CD4-positive, alpha-beta T cell treated with Interleukin-6 for 4 hours (primary cell): ENCODE measurements around the gene KRT35.

ENCODE experiments used
- DNase-seq: peaks from one replicate; pipeline ENCODE4 v3.0.0-alpha.2; 2020; ENCODE audit warnings: mixed read lengths

The KRT35 gene

GRCh38 chr17:41511116-41511515 lies 30.2 kb upstream of the KRT35 start:
- no peak for DNase-seq

DNA sequence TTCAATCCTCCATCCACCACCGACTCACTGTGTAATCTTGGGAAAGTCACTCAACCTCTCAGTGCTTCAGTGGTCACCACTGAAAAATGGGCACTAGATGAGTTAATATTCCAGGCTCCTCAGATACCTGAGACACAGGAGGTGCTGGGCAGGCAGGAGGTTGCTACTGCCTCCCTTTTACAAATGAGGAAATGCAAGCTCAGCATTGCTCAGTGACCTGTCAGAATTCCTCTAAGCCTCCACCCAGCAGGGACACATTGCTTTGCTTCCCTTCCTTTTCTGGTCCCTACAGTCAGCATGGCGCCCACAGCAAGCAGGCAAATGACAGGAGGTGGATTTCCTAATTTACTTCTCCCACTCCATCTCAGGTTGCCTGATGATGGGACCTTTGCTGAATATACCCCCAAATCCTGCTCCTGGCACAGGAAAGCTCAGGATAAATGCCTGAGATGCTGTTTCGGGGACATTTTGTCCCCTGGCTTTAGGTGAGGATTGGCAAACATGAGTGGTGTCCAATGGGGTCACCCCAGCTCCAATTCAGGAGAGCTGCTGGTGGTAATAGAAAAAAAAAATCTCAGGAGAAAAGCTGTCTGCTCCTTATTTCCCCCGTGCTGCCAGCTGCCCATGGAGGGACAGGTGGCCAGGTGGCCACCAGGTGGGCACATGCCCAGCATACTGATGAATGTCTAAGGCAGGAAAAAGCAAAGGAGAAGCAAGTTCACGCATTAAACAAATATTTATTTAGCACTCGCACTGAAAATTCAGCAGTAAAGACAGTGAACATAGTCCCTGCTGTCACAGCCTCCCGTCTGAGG lies 29.5 kb upstream of the KRT35 start:
- DNase-seq, result no peak

- no peak for DNase-seq
Observed at GRCh38 chr17:41507315-41507880, 26.4 kb upstream of the KRT35 start.

GRCh38 chr17:41505809-41506767 lies 25.1 kb upstream of the KRT35 start:
- DNase-seq, result no peak

GRCh38 chr17:41505007-41505808 lies 24.3 kb upstream of the KRT35 start, which contains the start of gene KRT13:
TSS of gene KRT13 (minus strand) at chr17:41505612. CDS start at chr17:41505550, 62 bp downstream.
- DNase-seq, result no peak

DNA sequence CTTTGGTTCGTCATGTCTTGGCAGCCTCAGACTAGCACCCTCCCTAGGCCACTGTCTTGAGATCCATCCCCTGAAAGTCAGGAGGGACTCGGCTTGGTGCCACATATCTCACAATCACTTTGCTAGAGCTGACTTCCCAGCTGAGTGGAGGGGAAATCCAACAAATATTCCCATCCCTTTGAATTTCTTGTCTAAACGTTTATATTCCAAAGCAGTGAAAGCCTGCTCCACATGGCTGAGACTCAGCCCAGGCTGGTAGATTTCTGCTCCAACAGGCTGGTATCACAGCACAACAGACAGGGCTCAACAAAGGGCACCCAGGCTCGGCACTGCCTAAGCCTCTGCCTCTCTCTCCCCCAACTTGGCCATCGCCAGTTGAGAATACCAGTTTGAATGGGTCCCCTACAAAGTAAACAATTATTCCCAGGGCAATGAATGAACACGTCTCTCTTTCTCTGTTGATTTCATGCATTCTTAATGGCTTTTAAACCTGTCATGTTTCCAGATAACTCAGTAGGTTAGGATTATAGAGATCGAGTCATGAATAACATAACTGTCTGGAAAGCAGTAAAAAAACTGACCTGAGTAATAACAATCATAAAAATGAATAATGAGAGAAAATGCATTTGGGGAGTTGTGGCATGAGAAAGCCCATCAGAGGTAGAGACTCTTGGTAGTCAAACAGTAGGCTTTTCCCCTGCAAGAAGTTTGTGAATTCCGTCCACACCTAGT lies 23.5 kb upstream of the KRT35 start:
- DNase-seq, result no peak

DNA sequence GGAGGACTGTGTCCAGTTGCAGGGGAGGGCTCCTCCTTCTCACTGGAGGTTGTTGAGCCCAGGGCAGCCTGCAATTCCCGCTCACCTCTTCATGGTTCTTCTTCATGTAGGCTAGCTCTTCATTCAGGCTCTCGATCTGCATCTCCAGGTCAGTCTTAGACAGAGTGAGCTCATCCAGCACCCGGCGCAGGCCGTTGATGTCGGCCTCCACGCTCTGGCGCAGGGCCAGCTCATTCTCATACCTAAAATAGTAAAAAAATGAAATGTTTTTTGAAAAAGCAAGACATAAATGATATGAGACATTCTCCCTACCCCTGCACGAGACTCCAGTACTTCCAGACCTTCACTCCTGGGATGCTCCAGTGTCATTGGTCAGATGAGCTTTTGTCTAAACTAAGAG lies 22.3 kb upstream of the KRT35 start:
- no peak for DNase-seq

DNA sequence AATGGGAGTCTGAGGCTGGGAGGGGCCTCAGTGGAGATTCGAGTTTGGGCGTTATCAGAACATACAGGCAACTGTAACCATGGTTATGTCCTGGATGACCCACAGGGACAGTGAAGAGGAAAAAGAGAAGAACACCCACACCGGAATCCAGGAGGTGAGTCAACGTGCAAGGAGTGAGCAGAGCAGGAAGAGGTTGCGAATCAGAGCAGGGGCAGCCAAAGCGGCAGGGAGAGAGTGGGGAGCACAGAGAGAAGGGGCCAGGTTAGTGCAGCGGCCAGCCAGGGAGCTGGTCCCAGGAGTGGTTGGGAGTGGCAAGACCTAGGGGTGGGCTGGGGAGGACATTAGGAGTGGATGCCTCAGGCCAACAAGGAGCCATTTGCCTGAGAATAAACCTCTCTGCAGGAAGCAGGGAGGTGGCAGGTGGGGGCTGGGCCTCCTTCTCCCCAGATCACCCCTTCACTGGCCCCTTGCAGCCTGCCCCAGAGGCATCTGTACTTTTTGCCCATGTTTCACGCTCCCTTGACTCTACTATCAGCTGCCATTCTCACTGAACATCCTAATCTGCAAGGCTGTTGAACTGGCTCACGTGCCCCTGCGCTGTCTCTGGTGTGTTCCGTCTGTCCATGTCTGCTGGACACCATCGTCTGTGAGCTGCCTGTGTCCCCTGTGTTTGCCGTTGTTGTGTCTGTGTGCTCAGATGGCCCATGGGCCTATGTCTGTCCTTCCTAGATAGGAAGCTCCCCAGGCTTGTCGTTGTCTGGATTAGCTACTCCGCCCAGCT lies 19.4 kb upstream of the KRT35 start:
- no peak for DNase-seq

GRCh38 chr17:41499714-41500113 lies 18.8 kb upstream of the KRT35 start:
- DNase-seq, result no peak

GRCh38 chr17:41498276-41498675 lies 17.3 kb upstream of the KRT35 start:
- no peak for DNase-seq

GRCh38 chr17:41496803-41497484 lies 16.0 kb upstream of the KRT35 start:
- peak; percentile 67 for DNase-seq

GRCh38 chr17:41494524-41494923 lies 13.6 kb upstream of the KRT35 start:
- DNase-seq, result no peak

- DNase-seq, result no peak
Observed at GRCh38 chr17:41492771-41493170, 11.8 kb upstream of the KRT35 start.

- no peak for DNase-seq
Observed at GRCh38 chr17:41492351-41492750, 11.4 kb upstream of the KRT35 start.

GRCh38 chr17:41491476-41491875 lies 10.5 kb upstream of the KRT35 start:
- no peak for DNase-seq

GRCh38 chr17:41490000-41490990 lies 9.3 kb upstream of the KRT35 start:
- DNase-seq, result no peak

DNA sequence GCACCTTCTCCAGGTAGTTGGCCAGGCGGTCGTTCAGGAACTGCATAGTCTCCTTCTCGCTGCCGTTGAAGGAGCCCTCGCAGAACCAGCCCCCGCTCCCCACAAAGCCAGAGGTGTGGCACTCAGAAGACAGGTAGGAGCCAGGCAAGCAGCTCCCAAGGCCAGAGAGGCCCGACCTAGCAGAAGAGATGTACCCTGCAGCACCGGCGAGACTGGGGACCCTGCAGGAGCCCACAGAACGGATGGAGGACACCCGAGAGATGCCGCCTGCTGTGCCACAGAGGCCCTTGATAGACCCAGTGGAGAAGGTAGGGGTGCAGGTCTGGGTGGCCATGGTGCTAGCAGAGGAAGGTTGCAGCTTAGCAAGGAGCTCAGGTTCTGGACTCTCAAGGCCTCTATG lies 8.6 kb upstream of the KRT35 start, which contains the start of gene KRT36:
Gene KRT36 (minus strand): TSS at position 380 of the 400 bp plus-strand sequence. CDS start 46 bp downstream, at position 334.
- DNase-seq, result no peak

DNA sequence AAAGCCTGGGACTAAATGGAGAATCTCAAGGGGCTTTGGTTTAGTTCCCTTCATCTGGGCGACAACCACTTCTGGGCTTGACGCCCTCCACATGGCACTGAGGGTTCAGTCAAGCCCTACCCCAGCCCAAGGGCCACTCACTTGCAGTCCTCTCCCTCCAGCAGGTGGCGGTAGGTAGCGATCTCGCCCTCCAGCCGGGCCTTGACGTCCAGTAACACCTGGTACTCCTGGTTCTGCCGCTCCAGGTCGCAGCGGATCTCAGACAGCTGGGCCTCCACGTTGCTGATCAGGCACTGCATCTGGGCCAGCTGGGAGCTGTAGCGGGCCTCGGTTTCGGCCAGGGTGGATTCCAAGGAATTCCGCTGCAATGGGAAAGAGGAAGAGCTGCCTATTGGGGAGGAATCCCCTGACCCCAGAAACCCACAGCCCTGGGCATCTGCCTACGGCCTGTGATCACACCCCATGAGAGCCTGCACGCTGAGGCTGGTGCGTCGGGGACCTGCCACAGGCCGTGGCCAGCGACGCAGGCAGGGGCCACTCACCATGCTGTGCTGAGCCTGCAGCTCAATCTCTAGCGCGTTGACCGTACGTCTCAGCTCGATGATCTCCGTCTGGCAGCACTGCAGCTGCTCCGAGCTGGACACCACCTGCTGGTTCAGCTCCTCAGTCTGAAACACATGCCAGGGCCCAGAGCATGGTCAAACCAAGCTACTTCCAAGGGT lies 6.0 kb upstream of the KRT35 start:
- peak; percentile 39 for DNase-seq
